HL-60 (cell line): Measurements from ENCODE around the gene EIF4ENIF1.

Source experiments
- CTCF ChIP-seq: IDR thresholded peaks from one replicate; pipeline ENCODE4 v1.5.1; 2011; ENCODE audit warnings: low read length, control low read depth, inconsistent platforms; ENCODE audit not compliant: insufficient read depth
- GABPA ChIP-seq: IDR thresholded peaks from 2 replicates; pipeline ENCODE4 v1.6.1; 2012; ENCODE audit warnings: low read depth
- POLR2AphosphoS5 ChIP-seq: IDR thresholded peaks from 2 replicates; pipeline ENCODE4 v1.6.1; 2012; ENCODE audit warnings: low read depth
- REST ChIP-seq: IDR thresholded peaks from 2 replicates; pipeline ENCODE4 v1.6.1; 2012; ENCODE audit warnings: low read depth; ENCODE audit not compliant: insufficient replicate concordance
- SPI1 ChIP-seq: IDR thresholded peaks from 2 replicates; pipeline ENCODE4 v1.6.1; 2012; ENCODE audit warnings: low read depth, mild to moderate bottlenecking, borderline replicate concordance

- TF ChIP-seq CTCF (no peak), REST (no peak), POLR2AphosphoS5 (no peak), SPI1 (no peak), GABPA (no peak)
Measured at GRCh38 chr22:31439808-31440207, 49.8 kb downstream of the EIF4ENIF1 start.
